Progenitor cell of endocrine pancreas (in vitro differentiated cells): Measurements from ENCODE around the gene MYO18A. TPM values are rescaled to one million over a fixed set of nuclear protein-coding genes. Genes with fewer than 3 reads are reported as not detected.

Experiments used
- DNase-seq: peaks from one replicate; pipeline ENCODE4 v3.0.0; 2021; ENCODE audit warnings: low spot score; ENCODE audit not compliant: unreplicated experiment
- H3K27ac Mint-ChIP-seq: 2 replicates; pipeline ENCODE4 v1.8.0; 2021; ENCODE audit warnings: mild to moderate bottlenecking, moderate library complexity, mixed read lengths
- H3K27me3 Mint-ChIP-seq: 2 replicates; pipeline ENCODE4 v1.8.0; 2021; ENCODE audit warnings: mixed read lengths
- H3K36me3 Mint-ChIP-seq: 2 replicates; pipeline ENCODE4 v1.8.0; 2022; ENCODE audit warnings: mixed read lengths; ENCODE audit not compliant: insufficient read depth
- H3K4me1 Mint-ChIP-seq: 2 replicates; pipeline ENCODE4 v1.8.0; 2021; ENCODE audit warnings: low read depth, mixed read lengths
- H3K4me3 Mint-ChIP-seq: 2 replicates; pipeline ENCODE4 v1.8.0; 2021; ENCODE audit warnings: low read depth, mild to moderate bottlenecking, moderate library complexity, mixed read lengths
- H3K9me3 Mint-ChIP-seq: 2 replicates; pipeline ENCODE4 v1.8.0; 2021; ENCODE audit warnings: low read depth, mixed read lengths
- total RNA-seq: library from RNA; stranded (reverse); gene quantifications from 2 replicates; pipeline ENCODE4 v1.2.1, GENCODE V29; 2021
- TF ChIP-seq, protein P1 (sequence below): fragments of 200-600 bp; sonication (generic); IDR thresholded peaks from one replicate; pipeline ENCODE4 v1.5.0; 2021; ENCODE audit warnings: antibody characterized with exemption, mild to moderate bottlenecking; ENCODE audit not compliant: unreplicated experiment

The MYO18A gene
- total RNA-seq, 1 donor from 2014 or later: 75.7 TPM

- H3K27me3 Mint-ChIP-seq: peaks cover 6% of the 10 kb centered on the region
- TF ChIP-seq, protein P1, sequence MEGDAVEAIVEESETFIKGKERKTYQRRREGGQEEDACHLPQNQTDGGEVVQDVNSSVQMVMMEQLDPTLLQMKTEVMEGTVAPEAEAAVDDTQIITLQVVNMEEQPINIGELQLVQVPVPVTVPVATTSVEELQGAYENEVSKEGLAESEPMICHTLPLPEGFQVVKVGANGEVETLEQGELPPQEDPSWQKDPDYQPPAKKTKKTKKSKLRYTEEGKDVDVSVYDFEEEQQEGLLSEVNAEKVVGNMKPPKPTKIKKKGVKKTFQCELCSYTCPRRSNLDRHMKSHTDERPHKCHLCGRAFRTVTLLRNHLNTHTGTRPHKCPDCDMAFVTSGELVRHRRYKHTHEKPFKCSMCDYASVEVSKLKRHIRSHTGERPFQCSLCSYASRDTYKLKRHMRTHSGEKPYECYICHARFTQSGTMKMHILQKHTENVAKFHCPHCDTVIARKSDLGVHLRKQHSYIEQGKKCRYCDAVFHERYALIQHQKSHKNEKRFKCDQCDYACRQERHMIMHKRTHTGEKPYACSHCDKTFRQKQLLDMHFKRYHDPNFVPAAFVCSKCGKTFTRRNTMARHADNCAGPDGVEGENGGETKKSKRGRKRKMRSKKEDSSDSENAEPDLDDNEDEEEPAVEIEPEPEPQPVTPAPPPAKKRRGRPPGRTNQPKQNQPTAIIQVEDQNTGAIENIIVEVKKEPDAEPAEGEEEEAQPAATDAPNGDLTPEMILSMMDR: no peak
These were observed 122.8 kb downstream of the MYO18A start for GRCh38 chr17:29057361-29057760.

GRCh38 chr17:29054835-29055234, 125.4 kb downstream of the MYO18A start:
- H3K27ac Mint-ChIP-seq: no peak overlapping the region
- TF ChIP-seq, protein P1: no peak
- H3K4me1 Mint-ChIP-seq: peaks cover 16% of the 10 kb centered on the region
- no peaks in the 10 kb centered on the region for H3K36me3 Mint-ChIP-seq
- H3K4me3 Mint-ChIP-seq: no peak overlapping the region
- H3K27me3 Mint-ChIP-seq: peaks cover 6% of the 10 kb centered on the region
- H3K9me3 Mint-ChIP-seq: no peaks in the 10 kb centered on the region
- peak; percentile 34 for DNase-seq

More at GRCh38 chr17:29057361-29057760, 122.8 kb downstream of the MYO18A start:
- no peaks in the 10 kb centered on the region for H3K9me3 Mint-ChIP-seq
- DNase-seq: no peak
- H3K4me3 Mint-ChIP-seq: no peak overlapping the region
- peaks cover 26% of the 10 kb centered on the region for H3K4me1 Mint-ChIP-seq
- no peaks in the 10 kb centered on the region for H3K36me3 Mint-ChIP-seq
- H3K27ac Mint-ChIP-seq: no peak overlapping the region

- H3K36me3 Mint-ChIP-seq: no peaks in the 10 kb centered on the region
- peaks cover 16% of the 10 kb centered on the region for H3K4me1 Mint-ChIP-seq
- no peak overlapping the region for H3K27ac Mint-ChIP-seq
- TF ChIP-seq, protein P1: no peak
- H3K4me3 Mint-ChIP-seq: no peak overlapping the region
- DNase-seq: no peak
- H3K27me3 Mint-ChIP-seq: peaks cover 6% of the 10 kb centered on the region
- no peaks in the 10 kb centered on the region for H3K9me3 Mint-ChIP-seq
These were observed 128.5 kb downstream of the MYO18A start for GRCh38 chr17:29051731-29052130.

DNA sequence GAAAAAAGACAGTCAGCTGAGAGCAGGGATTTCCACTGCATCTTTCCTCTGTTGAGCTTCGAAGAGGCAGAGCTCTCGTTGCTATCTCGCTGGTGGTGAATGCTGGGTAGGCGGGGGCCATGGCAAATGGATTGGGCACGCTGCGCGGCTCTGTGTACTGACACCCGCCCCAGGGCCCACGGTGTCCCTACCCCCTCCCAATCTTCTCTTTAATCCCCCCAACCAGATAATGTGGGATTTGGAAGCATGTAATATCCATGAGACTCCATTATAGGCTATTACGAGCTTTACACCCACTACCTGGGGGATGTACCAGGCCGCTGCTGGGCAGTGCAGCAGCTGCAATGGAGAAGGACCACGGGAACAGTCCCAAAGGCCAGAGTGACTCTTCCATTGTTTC, 129.0 kb downstream of the MYO18A start:
- Mint-ChIP-seq H3K27ac (peak overlapping the region; percentile 80), H3K27me3 (peaks cover 7% of the 10 kb centered on the region), H3K4me3 (no peak overlapping the region), H3K36me3 (no peaks in the 10 kb centered on the region), H3K4me1 (peaks cover 16% of the 10 kb centered on the region), H3K9me3 (no peaks in the 10 kb centered on the region)
- TF ChIP-seq, protein P1: no peak
- DNase-seq: no peak

- TF ChIP-seq, protein P1: no peak
- Mint-ChIP-seq H3K4me1 (peaks cover 22% of the 10 kb centered on the region), H3K27me3 (peaks cover 6% of the 10 kb centered on the region), H3K27ac (no peak overlapping the region), H3K36me3 (no peaks in the 10 kb centered on the region), H3K4me3 (no peak overlapping the region), H3K9me3 (no peaks in the 10 kb centered on the region)
- DNase-seq: no peak
These were observed 130.0 kb downstream of the MYO18A start for GRCh38 chr17:29050176-29050575.
